Panc1 (cell line): ENCODE data around the gene C20orf202. TPM values are rescaled to one million over a fixed set of nuclear protein-coding genes. Genes with fewer than 3 reads are reported as not detected.

Source experiments
- ATAC-seq: fragments of 200-7000 bp; cut with Tn5 transposase; 2 replicates; pipeline ENCODE4 v1.9.1; 2020; ENCODE audit warnings: mild to moderate bottlenecking, moderate library complexity
- BruUV-seq: library from RNA; stranded (reverse); fragments of 400-500 nt; replicated peaks from 2 replicates; lab custom pipeline; 2021; lab: Mats Ljungman, UMichigan
- CTCF ChIA-PET: fragments of 300-600 bp; sonication (Branson Sonifier 250); formaldehyde crosslinking; loops from one replicate; lab custom pipeline; 2022; ENCODE audit warnings: antibody characterized with exemption; lab: Charles Lee
- POLR2A ChIA-PET: fragments of 300-600 bp; sonication (Branson Sonifier 250); formaldehyde crosslinking; loops from one replicate; lab custom pipeline; 2022; ENCODE audit warnings: antibody characterized with exemption; lab: Charles Lee
- DNase-seq: peaks from one replicate; pipeline ENCODE4 v3.0.0-alpha.2; 2010; ENCODE audit warnings: low read depth, low spot score
- H3K27ac ChIP-seq: 2 replicates; pipeline ENCODE4 v1.5.1; 2011; ENCODE audit warnings: mild to moderate bottlenecking, low read length, inconsistent platforms
- H3K27me3 ChIP-seq: fragments of 200-500 bp; sonication (Bioruptor generic); 2 replicates; pipeline ENCODE4 v1.6.0; 2014; ENCODE audit warnings: low read length, inconsistent platforms; ENCODE audit not compliant: control insufficient read depth, insufficient read depth
- H3K36me3 ChIP-seq: fragments of 200-500 bp; sonication (Bioruptor generic); 2 replicates; pipeline ENCODE4 v1.5.1; 2014; ENCODE audit warnings: inconsistent platforms, mild to moderate bottlenecking, low read length, moderate library complexity; ENCODE audit not compliant: control insufficient read depth, insufficient read depth
- H3K4me1 ChIP-seq: 2 replicates; pipeline ENCODE4 v1.5.1; 2011; ENCODE audit warnings: inconsistent platforms, mild to moderate bottlenecking, low read length, moderate library complexity; ENCODE audit not compliant: control insufficient read depth, insufficient read depth
- H3K4me3 ChIP-seq, 2 experiments: 2 replicates each; pipeline ENCODE4 v1.5.1; 2011 to 2012; ENCODE audit warnings: low read depth in 2 of 2, low read length in 2 of 2, mild to moderate bottlenecking in 2 of 2, inconsistent platforms in 1 of 2, moderate library complexity in 1 of 2
- H3K9me3 ChIP-seq: fragments of 200-500 bp; sonication (Bioruptor generic); 2 replicates; pipeline ENCODE4 v1.5.1; 2014; ENCODE audit warnings: low read depth, mild to moderate bottlenecking, inconsistent platforms, low read length, moderate library complexity; ENCODE audit not compliant: control insufficient read depth, insufficient read depth
- POLR2AphosphoS5 ChIP-seq: IDR thresholded peaks from 2 replicates; pipeline ENCODE4 v1.6.1; 2012; ENCODE audit warnings: mild to moderate bottlenecking, low read depth, low read length, moderate library complexity
- SIN3A ChIP-seq: IDR thresholded peaks from 2 replicates; pipeline ENCODE4 v1.6.1; 2012; ENCODE audit warnings: low read depth, mild to moderate bottlenecking, low read length, moderate library complexity, borderline replicate concordance; ENCODE audit not compliant: insufficient read depth
- TCF7L2 ChIP-seq: IDR thresholded peaks from 2 replicates; pipeline ENCODE4 v1.6.1; 2011; ENCODE audit warnings: mild to moderate bottlenecking, low read depth, low read length, inconsistent platforms
- in situ Hi-C: cut with HindIII; loops from 2 replicates; pipeline ENCODE4 v1.10.0; 2016; ENCODE audit warnings: low sequenced_read_pairs, low pct_unique_long_range_greater_than_20kb
- intact Hi-C: fragments of 100-400 bp; cut with micrococcal nuclease; formaldehyde crosslinking; loops from one replicate; pipeline ENCODE4 v1.10.0; 2022; ENCODE audit not compliant: unreplicated experiment
- total RNA-seq: library from RNA; stranded (reverse); gene quantifications from one replicate; pipeline ENCODE4 v1.2.1, GENCODE V29; 2021; ENCODE audit not compliant: unreplicated experiment
- TF ChIP-seq, protein P1 (sequence below): fragments of 450-650 bp; IDR thresholded peaks from 2 replicates; pipeline ENCODE4 v1.5.1; 2017; ENCODE audit warnings: mild to moderate bottlenecking
- TF ChIP-seq, protein P2 (sequence below), 2 experiments: IDR thresholded peaks; 2 replicates each; pipeline ENCODE4 v1.6.1; 2011 to 2012; ENCODE audit warnings: low read depth in 2 of 2, control low read depth in 1 of 2, low read length in 1 of 2, mild to moderate bottlenecking in 1 of 2, moderate library complexity in 1 of 2; ENCODE audit not compliant: insufficient read depth in 1 of 2

Gene C20orf202
- total RNA-seq, 1 experiment from 2014 or later, result not detected

- no peak for ATAC-seq
- H3K36me3 ChIP-seq, result no peaks in the 10 kb centered on the region
- peaks cover 4% of the 10 kb centered on the region; the same call in 1 of the 2 replicates for H3K27me3 ChIP-seq
- TF ChIP-seq, protein P1, sequence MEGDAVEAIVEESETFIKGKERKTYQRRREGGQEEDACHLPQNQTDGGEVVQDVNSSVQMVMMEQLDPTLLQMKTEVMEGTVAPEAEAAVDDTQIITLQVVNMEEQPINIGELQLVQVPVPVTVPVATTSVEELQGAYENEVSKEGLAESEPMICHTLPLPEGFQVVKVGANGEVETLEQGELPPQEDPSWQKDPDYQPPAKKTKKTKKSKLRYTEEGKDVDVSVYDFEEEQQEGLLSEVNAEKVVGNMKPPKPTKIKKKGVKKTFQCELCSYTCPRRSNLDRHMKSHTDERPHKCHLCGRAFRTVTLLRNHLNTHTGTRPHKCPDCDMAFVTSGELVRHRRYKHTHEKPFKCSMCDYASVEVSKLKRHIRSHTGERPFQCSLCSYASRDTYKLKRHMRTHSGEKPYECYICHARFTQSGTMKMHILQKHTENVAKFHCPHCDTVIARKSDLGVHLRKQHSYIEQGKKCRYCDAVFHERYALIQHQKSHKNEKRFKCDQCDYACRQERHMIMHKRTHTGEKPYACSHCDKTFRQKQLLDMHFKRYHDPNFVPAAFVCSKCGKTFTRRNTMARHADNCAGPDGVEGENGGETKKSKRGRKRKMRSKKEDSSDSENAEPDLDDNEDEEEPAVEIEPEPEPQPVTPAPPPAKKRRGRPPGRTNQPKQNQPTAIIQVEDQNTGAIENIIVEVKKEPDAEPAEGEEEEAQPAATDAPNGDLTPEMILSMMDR, result no peak
- TF ChIP-seq TCF7L2 (no peak), SIN3A (no peak), POLR2AphosphoS5 (no peak)
- TF ChIP-seq, protein P2, sequence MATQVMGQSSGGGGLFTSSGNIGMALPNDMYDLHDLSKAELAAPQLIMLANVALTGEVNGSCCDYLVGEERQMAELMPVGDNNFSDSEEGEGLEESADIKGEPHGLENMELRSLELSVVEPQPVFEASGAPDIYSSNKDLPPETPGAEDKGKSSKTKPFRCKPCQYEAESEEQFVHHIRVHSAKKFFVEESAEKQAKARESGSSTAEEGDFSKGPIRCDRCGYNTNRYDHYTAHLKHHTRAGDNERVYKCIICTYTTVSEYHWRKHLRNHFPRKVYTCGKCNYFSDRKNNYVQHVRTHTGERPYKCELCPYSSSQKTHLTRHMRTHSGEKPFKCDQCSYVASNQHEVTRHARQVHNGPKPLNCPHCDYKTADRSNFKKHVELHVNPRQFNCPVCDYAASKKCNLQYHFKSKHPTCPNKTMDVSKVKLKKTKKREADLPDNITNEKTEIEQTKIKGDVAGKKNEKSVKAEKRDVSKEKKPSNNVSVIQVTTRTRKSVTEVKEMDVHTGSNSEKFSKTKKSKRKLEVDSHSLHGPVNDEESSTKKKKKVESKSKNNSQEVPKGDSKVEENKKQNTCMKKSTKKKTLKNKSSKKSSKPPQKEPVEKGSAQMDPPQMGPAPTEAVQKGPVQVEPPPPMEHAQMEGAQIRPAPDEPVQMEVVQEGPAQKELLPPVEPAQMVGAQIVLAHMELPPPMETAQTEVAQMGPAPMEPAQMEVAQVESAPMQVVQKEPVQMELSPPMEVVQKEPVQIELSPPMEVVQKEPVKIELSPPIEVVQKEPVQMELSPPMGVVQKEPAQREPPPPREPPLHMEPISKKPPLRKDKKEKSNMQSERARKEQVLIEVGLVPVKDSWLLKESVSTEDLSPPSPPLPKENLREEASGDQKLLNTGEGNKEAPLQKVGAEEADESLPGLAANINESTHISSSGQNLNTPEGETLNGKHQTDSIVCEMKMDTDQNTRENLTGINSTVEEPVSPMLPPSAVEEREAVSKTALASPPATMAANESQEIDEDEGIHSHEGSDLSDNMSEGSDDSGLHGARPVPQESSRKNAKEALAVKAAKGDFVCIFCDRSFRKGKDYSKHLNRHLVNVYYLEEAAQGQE (IDR thresholded peaks at IDR 0.05; ENCODE audit: insufficient read depth in 1 of 2, low read depth in 2 of 2, low read length in 1 of 2), result no peak
- H3K27ac ChIP-seq, result no peak overlapping the region
- ChIA-PET POLR2A (no interaction called here), CTCF (no interaction called here)
- H3K9me3 ChIP-seq, result no peaks in the 10 kb centered on the region
- no TSS peak for BruUV-seq
- intact Hi-C loops (no loop called here), in situ Hi-C loops (no loop called here)
- no peak overlapping the region for H3K4me3 ChIP-seq
- no peak for DNase-seq
- peaks cover 3% of the 10 kb centered on the region; the same call in 1 of the 2 replicates for H3K4me1 ChIP-seq
Observed at GRCh38 chr20:1182106-1182505, 21.1 kb upstream of the C20orf202 start.

DNA sequence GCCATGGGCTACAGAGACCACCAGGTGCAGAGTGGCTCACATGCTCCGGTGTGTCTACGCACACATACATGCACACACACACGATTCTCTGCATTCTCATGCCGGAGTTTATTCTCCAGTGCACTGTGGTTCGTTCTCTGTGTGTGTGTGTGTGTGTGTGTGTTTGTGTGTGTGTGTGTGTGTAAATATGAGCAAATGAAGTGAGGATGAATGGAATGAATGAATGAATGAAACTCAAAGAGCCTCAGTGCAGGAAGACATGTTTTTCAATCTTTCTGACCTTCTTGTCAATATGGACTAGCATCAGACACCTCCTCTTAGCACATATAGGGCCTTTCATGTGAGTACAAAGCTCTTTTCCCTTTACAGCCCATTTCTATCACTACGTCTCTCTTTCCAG is 20.1 kb upstream of the C20orf202 start:
- Histone ChIP-seq H3K36me3 (no peaks in the 10 kb centered on the region), H3K4me3 (no peak overlapping the region), H3K4me1 (peaks cover 3% of the 10 kb centered on the region; the same call in 1 of the 2 replicates), H3K9me3 (no peaks in the 10 kb centered on the region), H3K27ac (no peak overlapping the region), H3K27me3 (peaks cover 4% of the 10 kb centered on the region; the same call in 1 of the 2 replicates)
- TF ChIP-seq SIN3A (no peak), POLR2AphosphoS5 (no peak), TCF7L2 (no peak)
- TF ChIP-seq, protein P2 (IDR thresholded peaks at IDR 0.05; ENCODE audit: insufficient read depth in 1 of 2, low read depth in 2 of 2, low read length in 1 of 2), result no peak
- TF ChIP-seq, protein P1, result no peak
- ATAC-seq (no peak), DNase-seq (no peak)
- in situ Hi-C loops (no loop called here), intact Hi-C loops (no loop called here)
- ChIA-PET POLR2A (interaction anchor here (0.6 kb wide), 1 partner anchor 70 kb away, joined by 3 read pairs; no protein-coding TSS in a partner anchor), CTCF (interaction anchor here (0.7 kb wide), 1 partner anchor 220 kb away, joined by 3 read pairs; no protein-coding TSS in a partner anchor)
- no TSS peak for BruUV-seq
